K562 (cell line): Measurements from ENCODE around the gene B4GALT5. TPM values are rescaled to one million over a fixed set of nuclear protein-coding genes. Genes with fewer than 3 reads are reported as not detected.

Source experiments
- ATAC-seq: fragments of 200-7000 bp; cut with Tn5 transposase; 3 replicates; pipeline ENCODE4 v1.9.1; 2020; ENCODE audit warnings: moderate library complexity
- BruUV-seq: library from RNA; stranded (reverse); fragments of 400-500 nt; replicated peaks from 2 replicates; lab custom pipeline; 2021; lab: Mats Ljungman, UMichigan
- CTCF ChIA-PET: fragments of 300-600 bp; formaldehyde crosslinking; extraction: SDS; loops from one replicate; lab custom pipeline; 2021; ENCODE audit warnings: low intra/inter-chr PET ratio; lab: Yijun Ruan, JAX
- POLR2A ChIA-PET: fragments of 300-600, 350-650 bp; sonication (Branson Sonifier 250); formaldehyde crosslinking; extraction: SDS; loops from one replicate; lab custom pipeline; 2021; ENCODE audit warnings: antibody characterized with exemption, inconsistent platforms; lab: Yijun Ruan, JAX
- DNase-seq, 4 experiments: peaks; one replicate each; pipeline versions ENCODE4 v3.0.0 to v3.0.0-alpha.2; 2011 to 2018; ENCODE audit warnings: low spot score in 3 of 4, mixed read lengths in 3 of 4; ENCODE audit errors: extremely low read depth in 1 of 4
- FAIRE-seq: peaks from 2 replicates; lab custom pipeline; 2011; peaks lifted over from hg19 to GRCh38; lab: Jason Lieb, UNC
- H2AFZ ChIP-seq: 2 replicates; pipeline ENCODE4 v1.6.0; 2011; ENCODE audit warnings: low read depth, low read length, control low read depth, inconsistent platforms
- H3K27ac ChIP-seq: fragments of 200-600 bp; 3 replicates; pipeline ENCODE4 v1.8.0; 2011; ENCODE audit warnings: low read depth, mild to moderate bottlenecking, control low read depth, inconsistent platforms, low read length, moderate library complexity, mixed read lengths; ENCODE audit errors: extremely low read depth
- H3K27me3 ChIP-seq, 2 experiments: fragments of 300-600 bp in 1 of 2; 2 replicates in 1 of 2; 3 replicates in 1 of 2; pipeline versions ENCODE4 v1.6.0 to v1.8.0; 2011; ENCODE audit warnings: inconsistent platforms in 2 of 2, low read length in 2 of 2, mild to moderate bottlenecking in 1 of 2, mixed read lengths in 1 of 2, moderate library complexity in 1 of 2; ENCODE audit not compliant: control insufficient read depth in 2 of 2, insufficient read depth in 2 of 2
- H3K36me3 ChIP-seq: fragments of 300-600 bp; 3 replicates; pipeline ENCODE4 v1.8.0; 2011; ENCODE audit warnings: mild to moderate bottlenecking, low read length, inconsistent platforms; ENCODE audit not compliant: control insufficient read depth, insufficient read depth
- H3K4me1 ChIP-seq, 2 experiments: fragments of 200-600 bp in 1 of 2; replicated peaks in 1 of 2; 2 replicates in 1 of 2; 3 replicates in 1 of 2; pipeline versions ENCODE4 v1.5.1 to v1.8.0; 2011; ENCODE audit warnings: inconsistent platforms in 2 of 2, low read length in 2 of 2, mild to moderate bottlenecking in 1 of 2, mixed read lengths in 1 of 2, moderate library complexity in 1 of 2; ENCODE audit not compliant: control insufficient read depth in 2 of 2, insufficient read depth in 2 of 2
- H3K4me2 ChIP-seq: 2 replicates; pipeline ENCODE4 v1.6.1; 2011; ENCODE audit warnings: low read length, control low read depth, inconsistent platforms, mixed read lengths; ENCODE audit not compliant: insufficient read depth
- H3K4me3 ChIP-seq: fragments of 200-600 bp; sonication (generic), shearing (Covaris generic); 2 replicates; pipeline ENCODE4 v1.5.1; 2016; ENCODE audit warnings: control low read depth, inconsistent platforms
- H3K79me2 ChIP-seq: fragments of 200-600 bp; 3 replicates; pipeline ENCODE4 v1.8.0; 2011; ENCODE audit warnings: low read length, inconsistent platforms; ENCODE audit not compliant: control insufficient read depth, insufficient read depth
- H3K9ac ChIP-seq, 2 experiments: 2 replicates each; pipeline versions ENCODE4 v1.6.0 to v1.6.1; 2011; ENCODE audit warnings: low read depth in 2 of 2, low read length in 2 of 2, control low read depth in 1 of 2, inconsistent platforms in 1 of 2, mild to moderate bottlenecking in 1 of 2, mixed read lengths in 1 of 2; ENCODE audit not compliant: insufficient read depth in 1 of 2
- H3K9me1 ChIP-seq: one replicate; pipeline ENCODE4 v1.6.0; 2011; ENCODE audit warnings: inconsistent platforms, mild to moderate bottlenecking, low read length, moderate library complexity; ENCODE audit not compliant: control insufficient read depth, insufficient read depth
- H3K9me3 ChIP-seq: replicated peaks from 2 replicates; pipeline ENCODE4 v1.5.1; 2011; ENCODE audit warnings: low read depth, low read length, inconsistent platforms; ENCODE audit not compliant: control insufficient read depth, insufficient read depth
- H4K20me1 ChIP-seq: replicated peaks from 2 replicates; pipeline ENCODE4 v1.6.1; 2011; ENCODE audit warnings: low read length, inconsistent platforms, mixed read lengths; ENCODE audit not compliant: control insufficient read depth, insufficient read depth
- ATF7 ChIP-seq: fragments of 450-650 bp; IDR thresholded peaks from 2 replicates; pipeline ENCODE4 v1.7.1; 2014; ENCODE audit warnings: mild to moderate bottlenecking, moderate library complexity
- BDP1 ChIP-seq: IDR thresholded peaks from 3 replicates; pipeline ENCODE4 v1.6.1; 2011; ENCODE audit not compliant: insufficient read length, insufficient read depth
- CC2D1A ChIP-seq: fragments of 450-650 bp; IDR thresholded peaks from 2 replicates; pipeline ENCODE4 v1.6.1; 2017; ENCODE audit warnings: mild to moderate bottlenecking
- DMBX1 ChIP-seq: fragments of 250-450 bp; sonication (Bioruptor Pico); IDR thresholded peaks from 2 replicates; pipeline ENCODE4 v1.8.0; 2022; ENCODE audit warnings: inconsistent platforms, mild to moderate bottlenecking, moderate library complexity, borderline replicate concordance
- EGR1 ChIP-seq: fragments of 450-650 bp; conservative IDR thresholded peaks from 2 replicates; pipeline ENCODE4 v1.6.1; 2017; ENCODE audit warnings: mild to moderate bottlenecking
- ELF1 ChIP-seq: fragments of 200-800 bp; sonication (Bioruptor generic); IDR thresholded peaks from 2 replicates; pipeline ENCODE4 v1.6.1; 2016; ENCODE audit warnings: missing genetic modification characterization, missing compliant biosample characterization
- EP300 ChIP-seq: IDR thresholded peaks from 2 replicates; pipeline ENCODE4 v1.6.1; 2012; ENCODE audit warnings: low read length, improper control_type of control experiment
- FOXA1 ChIP-seq: fragments of 450-650 bp; IDR thresholded peaks from 2 replicates; pipeline ENCODE4 v1.6.1; 2016; ENCODE audit warnings: mild to moderate bottlenecking, borderline replicate concordance
- HEY1 ChIP-seq: fragments of 250-450 bp; sonication (Bioruptor Pico); IDR thresholded peaks from 2 replicates; pipeline ENCODE4 v1.5.0; 2020; ENCODE audit warnings: mild to moderate bottlenecking, moderate library complexity, borderline replicate concordance
- KAT8 ChIP-seq: fragments of 450-650 bp; IDR thresholded peaks from 2 replicates; pipeline ENCODE4 v1.6.1; 2016; ENCODE audit warnings: low read depth, mild to moderate bottlenecking
- LEF1 ChIP-seq: fragments of 450-650 bp; IDR thresholded peaks from 2 replicates; pipeline ENCODE4 v1.6.1; 2016; ENCODE audit warnings: mild to moderate bottlenecking
- MTA2 ChIP-seq: fragments of 450-650 bp; IDR thresholded peaks from 2 replicates; pipeline ENCODE4 v1.6.1; 2016; ENCODE audit warnings: low read depth
- PCBP2 ChIP-seq: fragments of 200-400 bp; formaldehyde crosslinking; IDR thresholded peaks from 2 replicates; pipeline ENCODE4 v1.6.1; 2018; ENCODE audit warnings: low read length, low read depth, mild to moderate bottlenecking, moderate library complexity; ENCODE audit not compliant: poor library complexity, severe bottlenecking
- PURB ChIP-seq: sonication (generic); formaldehyde crosslinking; IDR thresholded peaks from 2 replicates; pipeline ENCODE4 v1.9.0; 2021; ENCODE audit warnings: low read depth, mild to moderate bottlenecking, missing genetic modification reagents
- SIX5 ChIP-seq, 2 experiments: IDR thresholded peaks; 2 replicates each; pipeline ENCODE4 v1.6.1; 2011; ENCODE audit warnings: low read length in 2 of 2, borderline replicate concordance in 1 of 2, low read depth in 1 of 2, mild to moderate bottlenecking in 1 of 2, moderate library complexity in 1 of 2; ENCODE audit not compliant: insufficient read depth in 1 of 2
- U2AF2 ChIP-seq: fragments of 200-400 bp; formaldehyde crosslinking; optimal IDR thresholded peaks from 2 replicates; pipeline ENCODE3; 2017; ENCODE audit warnings: low read depth, mild to moderate bottlenecking, low read length
- ZNF699 ChIP-seq: fragments of 250-450 bp; sonication (Bioruptor Pico); IDR thresholded peaks from 2 replicates; pipeline ENCODE4 v1.8.0; 2021; ENCODE audit warnings: mild to moderate bottlenecking, moderate library complexity; ENCODE audit not compliant: insufficient replicate concordance
- WGBS: fragments of 100-300 bp; shearing (Covaris generic); methylation state at CpG from one replicate; pipeline ENCODE4 v1.1.6; 2016; ENCODE audit warnings: low coverage, mixed read lengths; ENCODE audit not compliant: insufficient coverage; ENCODE audit errors: missing lambda C conversion rate; 5-methylcytosine and 5-hydroxymethylcytosine counted together
- in situ Hi-C: fragments of 300-500 bp; cut with MboI; formaldehyde crosslinking; loops from 4 replicates; pipeline ENCODE4 v1.15.0; 2018; ENCODE audit warnings: inconsistent platforms, mixed read lengths
- intact Hi-C: fragments of 100-400 bp; cut with micrococcal nuclease; formaldehyde crosslinking; loops from 2 replicates; pipeline ENCODE4 v1.14.2; 2022
- polyA plus RNA-seq, 8 experiments: library from polyadenylated mRNA; depleted of rRNA in 4 of 8; stranded (reverse) in 5 of 8; unstranded in 3 of 8; fragments of >200 nt; fragmentation: Nextera tagmentation in 2 of 8; fragmentation: Illumina TruSeq in 1 of 8; extraction: Ambion mirVana in 2 of 8; extraction: Trizol in 1 of 8; gene quantifications; 2 replicates each; pipeline versions ENCODE4 v1.2.1 to v1.2.3, GENCODE V29; 2011 to 2014; ENCODE audit warnings: inconsistent platforms in 1 of 8, missing spikeins in 1 of 8
- total RNA-seq, 7 experiments: library from RNA; depleted of rRNA in 6 of 7; stranded (reverse); fragments of >200 nt in 6 of 7; fragmentation: Illumina TruSeq in 2 of 7; extraction: Trizol in 2 of 7; gene quantifications; 2 replicates each; pipeline versions ENCODE4 v1.2.1 to v1.2.3, GENCODE V29; 2011 to 2021; ENCODE audit warnings: low replicate concordance in 1 of 7

The B4GALT5 gene
- total and polyA plus RNA-seq, 9 of the 15 experiments (the other 6 are each of a cell fraction or from before 2014, with no cell fraction given), result 8.5 to 32.6 (median 23.4) TPM

DNA sequence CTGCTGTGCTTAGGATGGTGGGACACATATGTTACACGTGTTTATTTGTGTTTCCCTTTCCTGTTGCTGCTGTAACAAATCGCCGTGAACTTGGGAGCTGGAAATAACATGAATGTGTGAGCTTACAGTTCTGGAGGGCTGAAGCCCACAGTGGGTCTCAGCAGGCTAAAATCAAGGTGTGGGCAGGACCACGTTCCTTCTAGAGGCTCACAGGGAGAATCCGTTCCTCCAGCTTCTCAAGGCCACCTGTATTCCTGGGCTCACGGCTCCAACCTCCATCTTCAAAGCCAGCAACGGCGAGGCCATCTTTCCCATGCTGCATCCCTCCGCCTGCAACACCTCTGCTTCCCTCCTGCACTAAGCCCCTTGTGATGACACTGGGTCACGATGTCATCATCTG is 118.3 kb downstream of the B4GALT5 start:
- BruUV-seq, result no TSS peak
- Histone ChIP-seq H2AFZ (no peak overlapping the region), H3K9ac (no peak overlapping the region), H3K27me3 (peaks cover 27 to 42% of the 10 kb centered on the region in 2 experiments; a peak in 4 of 5 replicates), H3K9me3 (no peaks in the 10 kb centered on the region), H3K27ac (no peak overlapping the region), H3K79me2 (no peaks in the 10 kb centered on the region), H3K4me3 (no peak overlapping the region), H4K20me1 (peaks cover 4% of the 10 kb centered on the region; the same call in 1 of the 2 replicates), H3K9me1 (no peaks in the 10 kb centered on the region), H3K4me2 (no peak overlapping the region), H3K36me3 (no peaks in the 10 kb centered on the region), H3K4me1 (0 out of 5 replicates have a peak, but pooled peaks cover 0 to 3% of the 10 kb centered on the region in 2 experiments)
- FAIRE-seq (no peak), ATAC-seq (no peak), DNase-seq (no peak)
- CTCF ChIA-PET, result no interaction called here
- POLR2A ChIA-PET, result interaction anchor here (0.5 to 1.6 kb wide), 2 partner anchors 16 to 254 kb away, joined by 3 to 6 read pairs; no protein-coding TSS in a partner anchor
- TF ChIP-seq SIX5 (IDR thresholded peaks at IDR 0.05; ENCODE audit: borderline replicate concordance in 1 of 2, insufficient read depth in 1 of 2, low read depth in 1 of 2, low read length in 2 of 2) (no peak), EGR1 (no peak), HEY1 (CRISPR knock-in tag) (no peak), U2AF2 (no peak), PURB (CRISPR knock-in tag) (no peak), DMBX1 (CRISPR knock-in tag) (no peak), CC2D1A (no peak), PCBP2 (no peak), EP300 (no peak), ZNF699 (CRISPR knock-in tag) (no peak), BDP1 (no peak), LEF1 (no peak), ELF1 (tag) (no peak), FOXA1 (no peak), KAT8 (no peak), ATF7 (no peak), MTA2 (no peak)
- 3% methylated on average over 10 of the region's 10 CpGs for WGBS
- intact Hi-C loops, result no loop called here
- in situ Hi-C loops, result no loop called here
